ENCODE results near the gene KDM4B. TPM values are rescaled to one million over a fixed set of nuclear protein-coding genes. Genes with fewer than 3 reads are reported as not detected.

The KDM4B gene
- total and polyA plus RNA-seq, 9 of the 15 experiments (the other 6 are each of a cell fraction or from before 2014, with no cell fraction given), result 0.21 to 29.9 (median 7.3) TPM

DNA sequence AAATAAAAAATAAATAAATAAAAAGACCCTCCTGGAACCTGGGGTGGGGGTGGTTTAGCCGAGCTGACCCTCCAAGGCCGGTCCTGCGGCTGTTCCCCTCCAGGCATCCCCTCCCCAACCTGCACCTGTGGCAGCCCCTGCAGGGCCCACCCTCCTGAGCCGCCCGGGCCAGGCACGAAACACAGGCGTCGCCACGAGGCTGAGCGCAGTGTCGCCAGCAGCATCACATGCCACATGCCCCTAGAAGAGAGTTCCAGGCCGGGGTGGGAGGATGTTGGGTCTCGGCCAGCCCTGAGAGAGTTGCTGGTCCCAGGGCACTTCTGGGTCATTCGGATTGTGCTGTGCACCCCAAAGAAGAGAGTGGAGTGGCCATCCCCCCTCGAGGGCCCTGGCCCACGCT, 82.0 kb downstream of the KDM4B start:
- BruUV-seq (replicated peaks), result no TSS peak
- intact Hi-C loops (cut with micrococcal nuclease), result no loop called here

More for the DNA sequence above, 82.0 kb downstream of the KDM4B start:
- Histone ChIP-seq H3K36me3 (ENCODE audit: control insufficient read depth, insufficient read depth, low read length) (peaks cover 19% of the 10 kb centered on the region; the same call in 2 of the 3 replicates), H3K9me1 (ENCODE audit: control insufficient read depth, insufficient read depth, low read length) (peaks cover 6% of the 10 kb centered on the region), H3K9me3 (replicated peaks; ENCODE audit: control insufficient read depth, insufficient read depth, low read depth, low read length) (no peaks in the 10 kb centered on the region), H4K20me1 (replicated peaks; ENCODE audit: control insufficient read depth, insufficient read depth, low read length) (peaks cover 11% of the 10 kb centered on the region), H3K4me2 (ENCODE audit: insufficient read depth, low read length) (no peak overlapping the region), H3K27ac (ENCODE audit: extremely low read depth, low read depth, low read length) (no peak overlapping the region), H3K4me1 (replicated peaks in 1 of 2; ENCODE audit: control insufficient read depth in 2 of 2, insufficient read depth in 2 of 2, low read length in 2 of 2) (peaks cover 0 to 47% of the 10 kb centered on the region in 2 experiments; a peak in 3 of 5 replicates), H3K9ac (ENCODE audit: insufficient read depth in 1 of 2, low read depth in 2 of 2, low read length in 2 of 2) (no peak overlapping the region), H3K79me2 (ENCODE audit: control insufficient read depth, insufficient read depth, low read length) (no peaks in the 10 kb centered on the region), H3K4me3 (no peak overlapping the region), H3K27me3 (ENCODE audit: control insufficient read depth in 2 of 2, insufficient read depth in 2 of 2, low read length in 2 of 2) (no peaks in the 10 kb centered on the region), H2AFZ (ENCODE audit: low read depth, low read length) (no peak overlapping the region)
- POLR2A ChIA-PET, result no interaction called here
- 92% methylated on average over 14 of the region's 16 CpGs for WGBS (ENCODE audit: insufficient coverage, low coverage, missing lambda C conversion rate)
- in situ Hi-C loops (cut with MboI), result no loop called here
- TF ChIP-seq ZNF766 (CRISPR knock-in tag; conservative IDR thresholded peaks at IDR 0.05), result no peak
- TF ChIP-seq KAT2B (IDR thresholded peaks at IDR 0.05; ENCODE audit: low read depth, low read length), result no peak
- TF ChIP-seq, protein P1, sequence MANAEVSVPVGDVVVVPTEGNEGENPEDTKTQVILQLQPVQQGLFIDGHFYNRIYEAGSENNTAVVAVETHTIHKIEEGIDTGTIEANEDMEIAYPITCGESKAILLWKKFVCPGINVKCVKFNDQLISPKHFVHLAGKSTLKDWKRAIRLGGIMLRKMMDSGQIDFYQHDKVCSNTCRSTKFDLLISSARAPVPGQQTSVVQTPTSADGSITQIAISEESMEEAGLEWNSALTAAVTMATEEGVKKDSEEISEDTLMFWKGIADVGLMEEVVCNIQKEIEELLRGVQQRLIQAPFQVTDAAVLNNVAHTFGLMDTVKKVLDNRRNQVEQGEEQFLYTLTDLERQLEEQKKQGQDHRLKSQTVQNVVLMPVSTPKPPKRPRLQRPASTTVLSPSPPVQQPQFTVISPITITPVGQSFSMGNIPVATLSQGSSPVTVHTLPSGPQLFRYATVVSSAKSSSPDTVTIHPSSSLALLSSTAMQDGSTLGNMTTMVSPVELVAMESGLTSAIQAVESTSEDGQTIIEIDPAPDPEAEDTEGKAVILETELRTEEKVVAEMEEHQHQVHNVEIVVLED (CRISPR knock-in tag; IDR thresholded peaks at IDR 0.05), result no peak
- no peak for TF ChIP-seq SRSF7 (optimal IDR thresholded peaks at IDR 0.05; ENCODE audit: low read depth, low read length)
- TF ChIP-seq, protein P2, sequence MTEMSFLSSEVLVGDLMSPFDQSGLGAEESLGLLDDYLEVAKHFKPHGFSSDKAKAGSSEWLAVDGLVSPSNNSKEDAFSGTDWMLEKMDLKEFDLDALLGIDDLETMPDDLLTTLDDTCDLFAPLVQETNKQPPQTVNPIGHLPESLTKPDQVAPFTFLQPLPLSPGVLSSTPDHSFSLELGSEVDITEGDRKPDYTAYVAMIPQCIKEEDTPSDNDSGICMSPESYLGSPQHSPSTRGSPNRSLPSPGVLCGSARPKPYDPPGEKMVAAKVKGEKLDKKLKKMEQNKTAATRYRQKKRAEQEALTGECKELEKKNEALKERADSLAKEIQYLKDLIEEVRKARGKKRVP (CRISPR knock-in tag; IDR thresholded peaks at IDR 0.05), result no peak
- no peak for TF ChIP-seq ZNF707 (CRISPR knock-in tag; conservative IDR thresholded peaks at IDR 0.05)
- TF ChIP-seq ZNF57 (CRISPR knock-in tag; IDR thresholded peaks at IDR 0.05), result no peak
- TF ChIP-seq TCF7L2 (IDR thresholded peaks at IDR 0.05; ENCODE audit: low read depth, low read length), result no peak
- CTCF ChIA-PET (ENCODE audit: low intra/inter-chr PET ratio), result no interaction called here
- no peak for DNase-seq (ENCODE audit: extremely low read depth in 1 of 4, low spot score in 3 of 4)
- no peak for FAIRE-seq
- ATAC-seq, result no peak
